DOHH2 (cell line): Measurements from ENCODE around the gene UTP15.

Experiments used
- H3F3A ChIP-seq: fragments of 200-600 bp; sonication (generic), shearing (Covaris generic); 2 replicates; pipeline ENCODE4 v1.6.0; 2016; ENCODE audit warnings: antibody characterized with exemption, mild to moderate bottlenecking; ENCODE audit not compliant: control insufficient read depth, insufficient read depth
- H3K27ac ChIP-seq: fragments of 200-600 bp; sonication (generic); 2 replicates; pipeline ENCODE4 v1.5.1; 2014; ENCODE audit warnings: low read depth, mild to moderate bottlenecking, low read length, moderate library complexity
- H3K27me3 ChIP-seq: fragments of 200-600 bp; sonication (generic); 2 replicates; pipeline ENCODE4 v1.6.1; 2014; ENCODE audit warnings: mild to moderate bottlenecking, low read length, mixed read lengths; ENCODE audit not compliant: control insufficient read depth
- H3K36me3 ChIP-seq: fragments of 200-600 bp; sonication (generic); 2 replicates; pipeline ENCODE4 v1.6.1; 2014; ENCODE audit warnings: mild to moderate bottlenecking, low read length, moderate library complexity, mixed read lengths; ENCODE audit not compliant: control insufficient read depth
- H3K4me1 ChIP-seq: fragments of 200-600 bp; sonication (generic); 2 replicates; pipeline ENCODE4 v1.6.1; 2014; ENCODE audit warnings: mild to moderate bottlenecking, low read length, mixed read lengths; ENCODE audit not compliant: control insufficient read depth
- H3K4me2 ChIP-seq: fragments of 200-600 bp; sonication (generic); 2 replicates; pipeline ENCODE4 v1.6.0; 2014; ENCODE audit warnings: mild to moderate bottlenecking, low read length, moderate library complexity
- H3K4me3 ChIP-seq: fragments of 200-600 bp; sonication (generic); 2 replicates; pipeline ENCODE4 v1.5.1; 2014; ENCODE audit warnings: mild to moderate bottlenecking, low read length, mixed read lengths
- H3K79me2 ChIP-seq: fragments of 200-600 bp; sonication (generic); 2 replicates; pipeline ENCODE4 v1.6.1; 2014; ENCODE audit warnings: mild to moderate bottlenecking, low read length, mixed read lengths; ENCODE audit not compliant: control insufficient read depth
- H3K9me2 ChIP-seq: fragments of 200-600 bp; sonication (generic); replicated peaks from 2 replicates; pipeline ENCODE4 v1.6.1; 2014; ENCODE audit warnings: mild to moderate bottlenecking, low read length, mixed read lengths; ENCODE audit not compliant: control insufficient read depth
- H3K9me3 ChIP-seq: fragments of 200-600 bp; sonication (generic); 2 replicates; pipeline ENCODE4 v1.6.1; 2014; ENCODE audit warnings: antibody characterized with exemption, low read length, mixed read lengths; ENCODE audit not compliant: control insufficient read depth, insufficient read depth
- H4K20me1 ChIP-seq: fragments of 200-600 bp; sonication (generic); 2 replicates; pipeline ENCODE4 v1.6.0; 2014; ENCODE audit warnings: low read depth, mild to moderate bottlenecking, antibody characterized with exemption, low read length, moderate library complexity; ENCODE audit not compliant: control insufficient read depth, insufficient read depth
- EZH2phosphoT487 ChIP-seq: fragments of 200-600 bp; sonication (generic); IDR thresholded peaks from 2 replicates; pipeline ENCODE4 v1.6.1; 2017; ENCODE audit warnings: borderline replicate concordance, mild to moderate bottlenecking, antibody characterized with exemption, low read length, moderate library complexity, mixed read lengths
- TF ChIP-seq, protein P1 (sequence below): fragments of 200-600 bp; sonication (generic); IDR thresholded peaks from one replicate; pipeline ENCODE4 v1.5.1; 2014; ENCODE audit warnings: antibody characterized with exemption, mild to moderate bottlenecking, low read depth, low read length; ENCODE audit not compliant: poor library complexity, severe bottlenecking

The UTP15 gene

DNA sequence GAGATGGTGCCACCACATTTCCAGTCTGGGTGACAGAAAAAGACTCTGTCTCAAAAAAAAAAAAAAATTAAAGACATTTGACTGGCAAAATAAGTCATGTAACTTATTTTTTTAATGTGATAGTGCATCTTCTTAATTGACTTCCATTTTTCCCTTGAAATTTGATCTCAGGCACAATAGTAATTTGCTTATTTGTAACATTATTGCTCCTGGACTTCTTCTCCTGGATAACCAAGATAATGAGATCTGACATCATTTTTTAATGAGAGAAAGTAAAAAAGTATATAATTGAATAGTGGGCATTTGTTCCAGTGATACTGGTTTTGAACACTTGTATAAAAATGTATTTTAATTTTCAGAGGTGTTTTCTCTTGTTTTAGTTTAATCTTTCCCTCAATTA is 63.9 kb downstream of the UTP15 start:
- Histone ChIP-seq H3K4me2 (no peak overlapping the region), H3K36me3 (no peaks in the 10 kb centered on the region), H3K27ac (no peak overlapping the region), H3K9me3 (no peaks in the 10 kb centered on the region), H3F3A (no peaks in the 10 kb centered on the region), H4K20me1 (no peaks in the 10 kb centered on the region), H3K9me2 (no peaks in the 10 kb centered on the region), H3K4me3 (no peak overlapping the region), H3K4me1 (no peaks in the 10 kb centered on the region), H3K79me2 (no peaks in the 10 kb centered on the region), H3K27me3 (peaks cover 25% of the 10 kb centered on the region)
- no peak for TF ChIP-seq EZH2phosphoT487
- TF ChIP-seq, protein P1, sequence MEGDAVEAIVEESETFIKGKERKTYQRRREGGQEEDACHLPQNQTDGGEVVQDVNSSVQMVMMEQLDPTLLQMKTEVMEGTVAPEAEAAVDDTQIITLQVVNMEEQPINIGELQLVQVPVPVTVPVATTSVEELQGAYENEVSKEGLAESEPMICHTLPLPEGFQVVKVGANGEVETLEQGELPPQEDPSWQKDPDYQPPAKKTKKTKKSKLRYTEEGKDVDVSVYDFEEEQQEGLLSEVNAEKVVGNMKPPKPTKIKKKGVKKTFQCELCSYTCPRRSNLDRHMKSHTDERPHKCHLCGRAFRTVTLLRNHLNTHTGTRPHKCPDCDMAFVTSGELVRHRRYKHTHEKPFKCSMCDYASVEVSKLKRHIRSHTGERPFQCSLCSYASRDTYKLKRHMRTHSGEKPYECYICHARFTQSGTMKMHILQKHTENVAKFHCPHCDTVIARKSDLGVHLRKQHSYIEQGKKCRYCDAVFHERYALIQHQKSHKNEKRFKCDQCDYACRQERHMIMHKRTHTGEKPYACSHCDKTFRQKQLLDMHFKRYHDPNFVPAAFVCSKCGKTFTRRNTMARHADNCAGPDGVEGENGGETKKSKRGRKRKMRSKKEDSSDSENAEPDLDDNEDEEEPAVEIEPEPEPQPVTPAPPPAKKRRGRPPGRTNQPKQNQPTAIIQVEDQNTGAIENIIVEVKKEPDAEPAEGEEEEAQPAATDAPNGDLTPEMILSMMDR = no peak

- no peak overlapping the region for H3K4me2 ChIP-seq
- H3K4me1 ChIP-seq = no peaks in the 10 kb centered on the region
- H3K27me3 ChIP-seq = peaks cover 20% of the 10 kb centered on the region
- no peaks in the 10 kb centered on the region for H3K9me3 ChIP-seq
- TF ChIP-seq, protein P1 = no peak
- TF ChIP-seq EZH2phosphoT487 = no peak
- H4K20me1 ChIP-seq = no peaks in the 10 kb centered on the region
- H3K9me2 ChIP-seq = no peaks in the 10 kb centered on the region
- no peak overlapping the region for H3K27ac ChIP-seq
- no peaks in the 10 kb centered on the region for H3K36me3 ChIP-seq
- H3K79me2 ChIP-seq = no peaks in the 10 kb centered on the region
- H3K4me3 ChIP-seq = no peak overlapping the region
- H3F3A ChIP-seq = no peaks in the 10 kb centered on the region
Observed at GRCh38 chr5:73630765-73631164, 65.2 kb downstream of the UTP15 start.

- Histone ChIP-seq H3K4me1 (no peaks in the 10 kb centered on the region), H4K20me1 (no peaks in the 10 kb centered on the region), H3F3A (no peaks in the 10 kb centered on the region), H3K4me3 (no peak overlapping the region), H3K27me3 (peaks cover 16% of the 10 kb centered on the region), H3K4me2 (no peak overlapping the region), H3K9me3 (no peaks in the 10 kb centered on the region), H3K36me3 (no peaks in the 10 kb centered on the region), H3K79me2 (no peaks in the 10 kb centered on the region), H3K27ac (no peak overlapping the region), H3K9me2 (no peaks in the 10 kb centered on the region)
- TF ChIP-seq, protein P1 = no peak
- no peak for TF ChIP-seq EZH2phosphoT487
Observed at GRCh38 chr5:73631500-73631899, 66.0 kb downstream of the UTP15 start.
